ENCODE results near the gene FKTN.

Gene FKTN

GRCh38 chr9:105679257-105680022 lies 121.5 kb downstream of the FKTN start:
- no peak for DNase-seq

- DNase-seq: no peak
These were observed 123.4 kb downstream of the FKTN start for GRCh38 chr9:105681313-105681712.

- DNase-seq: no peak
These were observed 123.8 kb downstream of the FKTN start for GRCh38 chr9:105681724-105682123.

GRCh38 chr9:105683688-105684275 lies 125.9 kb downstream of the FKTN start:
- no peak for DNase-seq

- DNase-seq: no peak
These were observed 129.0 kb downstream of the FKTN start for GRCh38 chr9:105686936-105687335.

Data from activated CD4-positive, CD25-positive, alpha-beta regulatory T cell treated with anti-CD3 and anti-CD28 coated beads, Interleukin-2, amount 50 U/mL, for 72 hours (primary cell).